NCI-H2196 treated with DMSO at 0.1 percent for 48 hours (cell line): Measurements from ENCODE around the gene PCSK2.

ENCODE experiments used
- DNase-seq: peaks from one replicate; lab custom pipeline; 2025; ENCODE audit not compliant: unreplicated experiment; lab: John Stamatoyannopoulos, UW

PCSK2 gene

DNA sequence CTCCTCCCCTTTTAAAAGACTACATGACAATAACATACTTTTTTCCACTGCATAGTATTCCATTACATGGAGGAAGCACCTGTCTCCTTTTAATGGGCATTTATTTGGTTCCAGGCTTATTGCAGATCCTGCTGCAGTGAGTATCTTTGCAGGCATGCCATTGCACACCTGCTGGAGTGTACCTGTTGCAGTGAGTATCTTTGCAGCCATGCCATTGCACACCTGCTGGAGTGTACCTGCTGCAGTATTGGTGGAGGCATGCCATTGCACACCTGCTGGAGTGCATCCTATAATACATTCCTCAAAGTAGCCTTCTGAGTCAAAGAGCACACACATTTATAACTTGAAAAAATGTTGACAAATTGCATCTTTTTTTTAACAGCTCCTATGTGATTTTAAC, 302.7 kb downstream of the PCSK2 start:
- no peak for DNase-seq

DNA sequence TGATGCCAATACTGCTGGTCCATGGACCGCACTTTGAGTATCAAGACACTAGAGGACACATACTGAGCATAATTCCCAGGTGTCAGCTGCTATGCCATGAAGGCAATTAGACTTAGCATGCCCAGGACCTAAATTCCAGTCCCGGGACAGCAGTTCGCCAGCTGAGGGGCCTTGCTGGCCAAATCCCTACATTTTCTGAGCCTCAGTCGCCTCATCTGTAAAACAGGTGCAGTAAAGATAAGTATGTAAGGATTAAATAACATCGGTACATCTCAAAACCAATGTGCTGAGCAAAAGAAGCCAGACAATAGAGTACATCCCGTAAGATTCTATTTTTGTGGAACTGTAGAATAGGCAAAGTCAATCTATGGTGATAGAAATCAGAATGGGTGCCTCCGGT, 303.3 kb downstream of the PCSK2 start:
- DNase-seq, result no peak

DNA sequence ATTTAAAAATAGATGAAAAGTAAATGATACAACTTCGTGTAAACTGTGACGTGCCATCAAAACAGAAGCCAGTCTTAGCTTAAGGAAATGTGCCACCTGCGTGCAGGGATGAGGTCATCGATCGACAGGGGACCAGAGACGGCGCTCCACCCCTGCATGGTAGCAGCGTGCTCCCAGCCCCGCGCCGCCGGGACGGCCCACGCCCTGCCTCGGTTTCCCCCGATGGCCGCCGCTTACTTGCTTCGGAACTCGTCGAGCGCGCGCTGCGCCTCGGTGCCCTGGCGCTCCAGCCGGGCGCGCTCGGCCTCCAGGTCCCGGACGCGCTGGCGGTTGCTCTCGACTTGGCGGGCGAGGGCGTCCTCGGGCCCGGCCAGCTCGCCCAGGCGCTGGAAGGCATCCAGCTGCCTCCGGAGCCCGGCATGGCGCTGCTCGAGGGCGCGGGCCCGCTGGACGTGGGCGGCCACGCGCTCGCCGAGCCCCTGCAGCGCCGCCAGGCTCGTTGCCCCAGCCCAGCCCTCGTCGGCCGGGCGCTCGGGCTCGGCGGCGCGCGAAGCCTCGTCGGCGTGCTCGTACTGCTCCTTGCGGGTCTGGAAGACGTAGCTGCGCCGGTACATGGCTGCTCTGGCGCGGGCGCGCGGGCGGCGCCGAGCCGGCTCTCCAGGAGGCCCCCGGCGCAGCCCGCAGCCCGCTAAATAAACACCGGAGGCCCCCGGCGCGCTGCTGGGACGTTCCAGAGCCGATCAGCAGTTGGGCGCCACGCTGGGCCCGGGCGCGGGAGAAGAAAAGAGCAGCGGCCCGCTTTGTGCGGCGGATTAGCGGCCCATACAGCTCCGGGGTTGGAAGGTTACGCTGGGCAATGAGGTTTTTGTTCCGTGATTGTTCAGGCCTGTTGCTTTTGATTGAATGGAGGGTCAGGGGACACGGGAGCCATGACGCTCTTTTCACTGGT, 304.1 kb downstream of the PCSK2 start, which contains the start of gene BFSP1:
TSS of gene BFSP1 (minus strand) at position 664 of the 949 bp plus-strand sequence. CDS start at position 614, 50 bp downstream.
- DNase-seq, result peak; percentile 62

DNA sequence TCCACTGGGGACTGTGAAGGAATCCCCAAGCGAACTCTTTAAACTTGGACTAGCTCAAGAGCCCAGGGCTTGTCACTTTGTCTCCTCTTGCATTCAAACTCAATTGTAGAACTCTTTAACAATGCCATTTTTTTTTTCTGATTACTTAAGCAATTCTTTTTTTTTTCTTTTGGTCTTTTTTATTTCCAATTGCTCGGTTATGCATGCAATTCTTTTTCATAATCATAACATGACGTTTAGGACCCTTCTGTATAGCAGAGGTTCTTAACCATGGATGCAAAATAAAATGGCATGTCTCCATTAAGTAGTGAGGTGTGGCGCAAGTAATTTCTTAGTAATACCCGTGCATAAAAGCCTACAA, 304.8 kb downstream of the PCSK2 start:
- DNase-seq, result no peak

DNA sequence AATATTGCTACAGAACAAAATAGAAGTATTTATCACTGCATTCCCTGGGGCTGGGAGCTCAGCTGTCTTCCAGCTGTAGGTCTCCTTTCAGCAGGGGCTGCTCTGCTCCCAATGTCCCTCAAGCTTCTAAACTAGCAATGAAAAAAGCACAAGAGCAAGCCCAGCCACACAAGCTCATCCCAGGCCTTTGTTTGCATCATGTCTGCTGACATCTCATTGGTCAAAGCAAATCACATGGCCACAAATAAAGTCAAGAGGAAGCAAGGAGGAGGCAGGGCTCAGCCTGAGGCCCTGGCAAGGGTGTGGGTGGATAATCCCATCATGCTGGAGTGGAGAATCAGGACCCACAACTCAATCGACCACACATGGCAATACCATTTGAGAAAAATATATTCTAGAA, 306.6 kb downstream of the PCSK2 start:
- DNase-seq, result no peak

DNA sequence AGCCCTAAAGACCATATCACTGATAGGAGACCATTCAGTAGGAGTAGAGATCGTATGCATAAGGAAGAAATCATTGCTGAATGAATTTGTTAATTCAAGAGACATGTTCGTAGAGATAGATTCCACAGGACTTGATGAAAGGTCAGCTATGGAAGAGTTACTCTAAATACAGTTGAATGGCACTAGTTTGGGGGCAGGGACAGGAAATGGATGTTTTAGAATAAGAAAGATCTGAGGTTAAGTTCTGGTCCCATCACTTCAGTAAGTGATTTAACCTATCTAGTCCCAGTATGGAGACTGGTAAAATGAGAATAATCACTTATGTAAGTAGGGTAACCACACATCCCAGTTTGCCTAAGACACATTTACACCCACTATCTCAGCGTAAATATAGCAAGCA, 307.2 kb downstream of the PCSK2 start:
- no peak for DNase-seq
